H1 (cell line): Measurements from ENCODE around the gene TMSB10. TPM values are rescaled to one million over a fixed set of nuclear protein-coding genes. Genes with fewer than 3 reads are reported as not detected.

Experiments used
- ASH2L ChIP-seq: fragments of 200-600, 300-600 bp; sonication (generic); IDR thresholded peaks from one replicate; pipeline ENCODE4 v1.7.1; 2017; ENCODE audit warnings: low read length
- BCL11A ChIP-seq, 2 experiments: IDR thresholded peaks; one replicate each; pipeline ENCODE4 v1.6.1; 2011; ENCODE audit warnings: low read depth in 2 of 2, low read length in 2 of 2, mild to moderate bottlenecking in 2 of 2
- CBX5 ChIP-seq: fragments of 300-800, 300-1000 bp; sonication (generic); IDR thresholded peaks from 2 replicates; pipeline ENCODE4 v1.7.1; 2016; ENCODE audit warnings: antibody characterized with exemption, low read length, low read depth
- EGR1 ChIP-seq: IDR thresholded peaks from 2 replicates; pipeline ENCODE4 v1.6.1; 2011; ENCODE audit warnings: low read depth, low read length, borderline replicate concordance
- JUN ChIP-seq: IDR thresholded peaks from 2 replicates; pipeline ENCODE4 v1.6.1; 2011; ENCODE audit warnings: low read depth, mild to moderate bottlenecking, improper control_type of control experiment, low read length
- NANOG ChIP-seq: IDR thresholded peaks from 2 replicates; pipeline ENCODE4 v1.6.1; 2011; ENCODE audit warnings: low read length, low read depth, mild to moderate bottlenecking, inconsistent platforms; ENCODE audit not compliant: insufficient read depth, poor library complexity, severe bottlenecking
- POLR2A ChIP-seq, 2 experiments: IDR thresholded peaks; 1 replicate in 1 of 2; 2 replicates in 1 of 2; pipeline ENCODE4 v1.6.1; 2011; ENCODE audit warnings: low read depth in 2 of 2, low read length in 2 of 2, mild to moderate bottlenecking in 2 of 2; ENCODE audit errors: control extremely low read depth in 1 of 2
- RXRA ChIP-seq: IDR thresholded peaks from 2 replicates; pipeline ENCODE4 v1.6.1; 2011; ENCODE audit warnings: low read depth, mild to moderate bottlenecking, low read length, moderate library complexity; ENCODE audit not compliant: insufficient read depth
- TAF7 ChIP-seq: optimal IDR thresholded peaks from 2 replicates; pipeline ENCODE3; 2011; ENCODE audit warnings: low read depth, mild to moderate bottlenecking, inconsistent platforms, low read length, moderate library complexity, borderline replicate concordance
- ZNF274 ChIP-seq: IDR thresholded peaks from 2 replicates; pipeline ENCODE4 v1.7.0; 2012; ENCODE audit warnings: low read length, borderline replicate concordance; ENCODE audit errors: extremely low read depth
- polyA plus RNA-seq, 7 experiments: library from polyadenylated mRNA; depleted of rRNA in 3 of 7; stranded (reverse) in 5 of 7; unstranded in 2 of 7; fragments of >200 nt in 5 of 7; fragments of 200-250 nt in 2 of 7; gene quantifications; 1 replicate in 5 of 7; 2 replicates in 1 of 7; 4 replicates in 1 of 7; pipeline versions ENCODE4 v1.2.1 to v1.2.3, GENCODE V29; 2011 to 2013; ENCODE audit warnings: missing spikeins in 2 of 7, mixed read lengths in 2 of 7
- total RNA-seq: library from RNA; stranded (reverse); fragmentation: NEBNext Ultra II Directional; extraction: Animal tissue kit (Norgen Biotek cat#: 25700); gene quantifications from 2 replicates; pipeline ENCODE4 v1.2.1, GENCODE V29; 2021
- TF ChIP-seq, protein P1 (sequence below): fragments of 300-600 bp; sonication (generic); IDR thresholded peaks from 2 replicates; pipeline ENCODE4 v1.7.1; 2012; ENCODE audit warnings: low read length, moderate library complexity, mild to moderate bottlenecking, inconsistent platforms; ENCODE audit not compliant: insufficient replicate concordance

TMSB10 gene
- total and polyA plus RNA-seq, 2 of the 8 experiments (the other 6 are each of a cell fraction or from before 2014, with no cell fraction given), result 593 to 1,075 TPM

DNA sequence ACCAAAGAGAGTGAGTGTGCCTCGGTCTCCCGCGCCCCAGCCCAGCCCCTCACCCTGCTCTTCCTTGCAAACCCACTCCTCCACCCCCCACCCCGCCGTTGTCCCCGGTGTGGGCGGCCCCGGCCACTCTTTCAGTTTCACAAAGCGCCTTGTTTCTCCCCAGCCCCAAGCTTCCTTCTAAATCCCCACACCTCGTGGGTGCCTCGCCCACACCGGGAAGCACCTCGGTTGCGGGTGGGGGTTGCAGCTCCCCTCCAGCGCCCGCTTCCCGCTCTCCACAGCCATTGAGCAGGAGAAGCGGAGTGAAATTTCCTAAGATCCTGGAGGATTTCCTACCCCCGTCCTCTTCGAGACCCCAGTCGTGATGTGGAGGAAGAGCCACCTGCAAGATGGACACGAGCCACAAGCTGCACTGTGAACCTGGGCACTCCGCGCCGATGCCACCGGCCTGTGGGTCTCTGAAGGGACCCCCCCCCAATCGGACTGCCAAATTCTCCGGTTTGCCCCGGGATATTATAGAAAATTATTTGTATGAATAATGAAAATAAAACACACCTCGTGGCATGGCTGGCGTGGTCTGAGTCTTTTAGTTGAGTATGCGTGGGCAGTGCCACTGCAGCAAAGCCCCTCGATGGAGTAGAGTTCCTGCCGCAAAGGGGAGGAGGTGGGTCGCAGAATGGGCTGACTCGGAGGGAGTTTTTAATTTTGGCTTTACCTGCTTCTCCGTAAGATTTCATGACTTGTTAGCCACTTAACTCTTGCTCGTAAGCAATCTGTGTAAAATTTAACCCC, 848 bp downstream of the TMSB10 start (continued):
- TF ChIP-seq, protein P1, sequence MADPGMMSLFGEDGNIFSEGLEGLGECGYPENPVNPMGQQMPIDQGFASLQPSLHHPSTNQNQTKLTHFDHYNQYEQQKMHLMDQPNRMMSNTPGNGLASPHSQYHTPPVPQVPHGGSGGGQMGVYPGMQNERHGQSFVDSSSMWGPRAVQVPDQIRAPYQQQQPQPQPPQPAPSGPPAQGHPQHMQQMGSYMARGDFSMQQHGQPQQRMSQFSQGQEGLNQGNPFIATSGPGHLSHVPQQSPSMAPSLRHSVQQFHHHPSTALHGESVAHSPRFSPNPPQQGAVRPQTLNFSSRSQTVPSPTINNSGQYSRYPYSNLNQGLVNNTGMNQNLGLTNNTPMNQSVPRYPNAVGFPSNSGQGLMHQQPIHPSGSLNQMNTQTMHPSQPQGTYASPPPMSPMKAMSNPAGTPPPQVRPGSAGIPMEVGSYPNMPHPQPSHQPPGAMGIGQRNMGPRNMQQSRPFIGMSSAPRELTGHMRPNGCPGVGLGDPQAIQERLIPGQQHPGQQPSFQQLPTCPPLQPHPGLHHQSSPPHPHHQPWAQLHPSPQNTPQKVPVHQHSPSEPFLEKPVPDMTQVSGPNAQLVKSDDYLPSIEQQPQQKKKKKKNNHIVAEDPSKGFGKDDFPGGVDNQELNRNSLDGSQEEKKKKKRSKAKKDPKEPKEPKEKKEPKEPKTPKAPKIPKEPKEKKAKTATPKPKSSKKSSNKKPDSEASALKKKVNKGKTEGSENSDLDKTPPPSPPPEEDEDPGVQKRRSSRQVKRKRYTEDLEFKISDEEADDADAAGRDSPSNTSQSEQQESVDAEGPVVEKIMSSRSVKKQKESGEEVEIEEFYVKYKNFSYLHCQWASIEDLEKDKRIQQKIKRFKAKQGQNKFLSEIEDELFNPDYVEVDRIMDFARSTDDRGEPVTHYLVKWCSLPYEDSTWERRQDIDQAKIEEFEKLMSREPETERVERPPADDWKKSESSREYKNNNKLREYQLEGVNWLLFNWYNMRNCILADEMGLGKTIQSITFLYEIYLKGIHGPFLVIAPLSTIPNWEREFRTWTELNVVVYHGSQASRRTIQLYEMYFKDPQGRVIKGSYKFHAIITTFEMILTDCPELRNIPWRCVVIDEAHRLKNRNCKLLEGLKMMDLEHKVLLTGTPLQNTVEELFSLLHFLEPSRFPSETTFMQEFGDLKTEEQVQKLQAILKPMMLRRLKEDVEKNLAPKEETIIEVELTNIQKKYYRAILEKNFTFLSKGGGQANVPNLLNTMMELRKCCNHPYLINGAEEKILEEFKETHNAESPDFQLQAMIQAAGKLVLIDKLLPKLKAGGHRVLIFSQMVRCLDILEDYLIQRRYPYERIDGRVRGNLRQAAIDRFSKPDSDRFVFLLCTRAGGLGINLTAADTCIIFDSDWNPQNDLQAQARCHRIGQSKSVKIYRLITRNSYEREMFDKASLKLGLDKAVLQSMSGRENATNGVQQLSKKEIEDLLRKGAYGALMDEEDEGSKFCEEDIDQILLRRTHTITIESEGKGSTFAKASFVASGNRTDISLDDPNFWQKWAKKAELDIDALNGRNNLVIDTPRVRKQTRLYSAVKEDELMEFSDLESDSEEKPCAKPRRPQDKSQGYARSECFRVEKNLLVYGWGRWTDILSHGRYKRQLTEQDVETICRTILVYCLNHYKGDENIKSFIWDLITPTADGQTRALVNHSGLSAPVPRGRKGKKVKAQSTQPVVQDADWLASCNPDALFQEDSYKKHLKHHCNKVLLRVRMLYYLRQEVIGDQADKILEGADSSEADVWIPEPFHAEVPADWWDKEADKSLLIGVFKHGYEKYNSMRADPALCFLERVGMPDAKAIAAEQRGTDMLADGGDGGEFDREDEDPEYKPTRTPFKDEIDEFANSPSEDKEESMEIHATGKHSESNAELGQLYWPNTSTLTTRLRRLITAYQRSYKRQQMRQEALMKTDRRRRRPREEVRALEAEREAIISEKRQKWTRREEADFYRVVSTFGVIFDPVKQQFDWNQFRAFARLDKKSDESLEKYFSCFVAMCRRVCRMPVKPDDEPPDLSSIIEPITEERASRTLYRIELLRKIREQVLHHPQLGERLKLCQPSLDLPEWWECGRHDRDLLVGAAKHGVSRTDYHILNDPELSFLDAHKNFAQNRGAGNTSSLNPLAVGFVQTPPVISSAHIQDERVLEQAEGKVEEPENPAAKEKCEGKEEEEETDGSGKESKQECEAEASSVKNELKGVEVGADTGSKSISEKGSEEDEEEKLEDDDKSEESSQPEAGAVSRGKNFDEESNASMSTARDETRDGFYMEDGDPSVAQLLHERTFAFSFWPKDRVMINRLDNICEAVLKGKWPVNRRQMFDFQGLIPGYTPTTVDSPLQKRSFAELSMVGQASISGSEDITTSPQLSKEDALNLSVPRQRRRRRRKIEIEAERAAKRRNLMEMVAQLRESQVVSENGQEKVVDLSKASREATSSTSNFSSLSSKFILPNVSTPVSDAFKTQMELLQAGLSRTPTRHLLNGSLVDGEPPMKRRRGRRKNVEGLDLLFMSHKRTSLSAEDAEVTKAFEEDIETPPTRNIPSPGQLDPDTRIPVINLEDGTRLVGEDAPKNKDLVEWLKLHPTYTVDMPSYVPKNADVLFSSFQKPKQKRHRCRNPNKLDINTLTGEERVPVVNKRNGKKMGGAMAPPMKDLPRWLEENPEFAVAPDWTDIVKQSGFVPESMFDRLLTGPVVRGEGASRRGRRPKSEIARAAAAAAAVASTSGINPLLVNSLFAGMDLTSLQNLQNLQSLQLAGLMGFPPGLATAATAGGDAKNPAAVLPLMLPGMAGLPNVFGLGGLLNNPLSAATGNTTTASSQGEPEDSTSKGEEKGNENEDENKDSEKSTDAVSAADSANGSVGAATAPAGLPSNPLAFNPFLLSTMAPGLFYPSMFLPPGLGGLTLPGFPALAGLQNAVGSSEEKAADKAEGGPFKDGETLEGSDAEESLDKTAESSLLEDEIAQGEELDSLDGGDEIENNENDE, result no peak
- TF ChIP-seq POLR2A (IDR thresholded peaks at IDR 0.05; ENCODE audit: control extremely low read depth in 1 of 2, low read depth in 2 of 2, low read length in 2 of 2) (no peak), NANOG (no peak), ASH2L (no peak), ZNF274 (no peak), BCL11A (IDR thresholded peaks at IDR 0.05; ENCODE audit: low read depth in 2 of 2, low read length in 2 of 2) (no peak), CBX5 (no peak), JUN (no peak), RXRA (no peak), TAF7 (peak; percentile 14), EGR1 (no peak)
